ENCODE measurements around the gene SOHLH2.

The SOHLH2 gene, protein sequence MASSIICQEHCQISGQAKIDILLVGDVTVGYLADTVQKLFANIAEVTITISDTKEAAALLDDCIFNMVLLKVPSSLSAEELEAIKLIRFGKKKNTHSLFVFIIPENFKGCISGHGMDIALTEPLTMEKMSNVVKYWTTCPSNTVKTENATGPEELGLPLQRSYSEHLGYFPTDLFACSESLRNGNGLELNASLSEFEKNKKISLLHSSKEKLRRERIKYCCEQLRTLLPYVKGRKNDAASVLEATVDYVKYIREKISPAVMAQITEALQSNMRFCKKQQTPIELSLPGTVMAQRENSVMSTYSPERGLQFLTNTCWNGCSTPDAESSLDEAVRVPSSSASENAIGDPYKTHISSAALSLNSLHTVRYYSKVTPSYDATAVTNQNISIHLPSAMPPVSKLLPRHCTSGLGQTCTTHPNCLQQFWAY

DNA sequence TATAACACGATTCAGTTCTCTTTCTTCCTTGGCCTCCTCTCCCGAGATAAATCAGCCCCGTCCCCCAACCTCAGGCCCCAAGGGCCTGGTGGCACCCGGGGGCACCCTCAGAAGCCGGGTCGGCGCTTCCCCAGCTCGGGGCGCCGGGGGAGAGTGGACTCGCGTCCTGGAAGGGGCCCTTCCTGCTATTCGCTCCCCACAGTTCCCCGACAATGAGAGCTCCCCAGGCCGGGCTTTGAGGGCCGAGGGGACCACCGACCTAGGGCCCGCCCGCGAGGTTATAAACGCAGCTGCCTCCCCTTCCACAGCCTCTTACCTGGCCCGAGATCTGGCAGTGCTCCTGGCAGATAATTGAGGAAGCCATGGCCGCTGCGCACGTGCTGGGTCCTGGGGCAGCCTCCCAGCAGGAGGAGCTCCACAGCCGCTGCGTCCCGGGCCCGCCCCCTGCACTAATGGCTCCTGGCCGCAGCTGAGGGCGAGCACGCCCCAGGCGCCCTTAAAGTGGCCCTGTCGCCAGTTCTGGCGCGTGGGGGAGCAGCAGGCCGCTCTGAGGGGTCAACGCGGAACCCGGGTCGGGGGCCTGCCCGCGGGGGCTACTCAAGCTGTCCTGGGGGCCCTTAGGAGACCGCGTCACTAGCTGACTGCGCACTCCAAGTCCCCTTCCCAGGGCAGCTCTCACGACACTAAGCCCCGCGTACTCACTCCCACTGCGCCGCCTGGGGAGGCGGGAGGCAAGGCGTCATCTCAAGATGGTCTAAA is at the start of gene SOHLH2:
TSS of gene SOHLH2 (minus strand) at position 394 of the 759 bp plus-strand sequence. CDS start at position 364, 30 bp downstream.
- no peak for FAIRE-seq

DNA sequence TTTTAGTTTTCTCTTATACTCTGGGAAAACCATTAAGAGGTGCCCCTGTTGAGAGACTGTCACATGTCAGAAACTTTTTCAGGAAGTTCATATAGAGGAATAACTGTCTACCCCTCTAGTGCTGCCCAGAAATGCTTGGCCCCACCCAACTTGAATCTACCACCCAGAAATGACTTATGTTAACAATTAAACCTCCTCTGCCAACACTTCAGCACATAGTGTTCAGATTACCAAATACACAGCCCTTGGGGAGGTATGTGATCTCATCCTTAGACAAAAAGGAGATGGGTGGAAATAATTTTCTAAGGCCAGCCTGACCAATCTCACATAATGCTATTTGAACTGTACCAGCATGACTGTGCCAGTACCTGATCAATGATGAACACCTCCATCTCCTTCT is 47.6 kb upstream of the SOHLH2 start:
- FAIRE-seq (no peak), DNase-seq (ENCODE audit: insufficient read length, low spot score) (no peak)

More for the DNA sequence above, at the start of gene SOHLH2:
- DNase-seq (ENCODE audit: insufficient read length, low spot score), result no peak

DNA sequence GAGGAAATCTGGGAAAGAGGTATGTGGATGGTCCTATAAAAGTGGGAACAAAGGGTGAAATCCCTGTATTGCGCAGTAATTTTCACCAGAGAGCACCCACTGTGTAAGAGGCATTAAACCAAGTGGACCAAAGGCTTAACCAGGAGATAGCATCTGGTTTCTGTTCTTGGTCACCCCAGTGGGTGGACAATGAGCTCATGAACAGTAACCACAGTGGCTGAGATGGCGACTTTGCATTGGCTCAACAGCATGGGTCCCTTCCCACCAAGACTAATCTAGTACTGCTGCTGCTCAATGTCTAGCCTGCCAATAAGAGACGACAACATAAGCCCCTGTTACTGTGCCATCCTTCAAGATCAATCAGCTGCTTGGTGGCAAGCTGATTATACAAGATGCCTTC is 46.7 kb upstream of the SOHLH2 start:
- no peak for DNase-seq (ENCODE audit: insufficient read length, low spot score)
- no peak for FAIRE-seq

DNA sequence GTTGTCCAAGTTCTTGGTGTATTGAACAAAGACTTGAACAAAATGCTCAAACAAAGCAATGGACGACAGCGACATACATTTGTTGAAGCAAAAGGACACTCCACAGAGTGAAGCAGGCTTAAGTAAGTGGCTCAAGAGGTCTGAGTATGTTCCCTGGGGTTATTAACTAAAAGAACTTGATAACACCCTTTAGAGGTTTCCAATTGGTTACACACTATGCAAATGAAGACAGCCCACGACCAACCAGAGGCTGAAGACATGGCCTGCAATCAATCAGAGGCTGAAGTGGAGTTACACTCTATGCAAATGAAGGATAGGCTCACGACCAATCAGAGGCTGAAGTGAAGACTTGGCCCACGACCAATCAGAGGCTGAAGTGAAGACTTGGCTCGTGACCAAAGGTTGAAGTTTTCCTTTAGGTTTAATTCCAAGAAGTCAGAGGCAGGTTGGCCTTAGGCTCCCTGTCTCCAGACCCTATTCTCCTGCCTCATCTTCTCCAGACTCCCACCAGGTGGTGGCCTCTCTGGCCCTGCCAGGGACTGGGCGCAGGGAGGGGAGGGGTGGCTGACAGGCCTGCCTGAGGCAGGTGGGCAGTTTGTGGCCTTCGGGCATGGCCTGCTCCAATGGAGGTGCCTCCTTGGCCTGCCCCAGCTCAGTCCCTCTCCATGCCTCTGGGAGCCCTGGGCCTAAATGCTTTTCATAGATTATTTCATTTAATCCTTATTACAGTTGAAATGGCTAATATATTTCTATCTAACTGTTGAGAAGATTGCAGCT is 45.2 kb upstream of the SOHLH2 start:
- DNase-seq (ENCODE audit: insufficient read length, low spot score), result no peak
- no peak for FAIRE-seq

DNA sequence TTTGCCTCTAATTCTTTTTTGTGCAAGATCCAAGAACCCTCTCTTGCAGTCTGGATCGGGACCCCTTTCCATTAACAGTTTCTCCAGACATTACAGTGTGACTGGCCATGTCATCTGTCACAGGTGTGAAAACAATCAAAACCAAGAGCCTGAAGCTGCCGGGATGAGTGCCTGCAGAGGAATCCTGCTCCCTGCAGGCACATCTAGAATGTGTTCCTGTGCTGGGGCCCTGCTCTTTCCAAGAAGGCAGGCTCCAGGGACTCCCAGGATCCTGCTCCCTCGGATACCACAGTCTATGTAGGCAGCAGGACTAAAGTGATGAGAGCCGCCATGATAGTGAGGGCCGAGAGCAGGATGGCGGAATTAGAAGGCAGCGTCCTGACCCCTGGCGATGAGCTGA is 44.5 kb upstream of the SOHLH2 start:
- FAIRE-seq (no peak), DNase-seq (ENCODE audit: insufficient read length, low spot score) (no peak)

DNA sequence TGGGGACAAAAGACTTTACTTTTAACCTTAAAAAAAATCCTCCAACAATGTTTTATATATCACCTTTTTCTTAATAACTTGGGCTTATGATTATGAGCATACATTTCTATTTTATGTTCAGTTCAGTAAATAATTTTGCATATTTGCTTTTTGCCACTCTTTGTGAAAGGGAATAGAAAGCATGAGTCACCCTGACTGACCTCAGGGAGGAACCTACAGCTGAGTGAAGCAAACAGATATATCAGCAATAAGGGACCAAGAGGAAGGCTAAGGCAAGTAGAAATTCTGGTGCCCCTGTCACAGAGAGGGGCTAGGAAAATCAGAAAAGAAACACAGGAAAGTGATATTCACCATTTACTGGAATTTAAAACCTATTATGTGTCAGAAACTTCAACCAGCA is 37.2 kb upstream of the SOHLH2 start:
- FAIRE-seq, result no peak

DNA sequence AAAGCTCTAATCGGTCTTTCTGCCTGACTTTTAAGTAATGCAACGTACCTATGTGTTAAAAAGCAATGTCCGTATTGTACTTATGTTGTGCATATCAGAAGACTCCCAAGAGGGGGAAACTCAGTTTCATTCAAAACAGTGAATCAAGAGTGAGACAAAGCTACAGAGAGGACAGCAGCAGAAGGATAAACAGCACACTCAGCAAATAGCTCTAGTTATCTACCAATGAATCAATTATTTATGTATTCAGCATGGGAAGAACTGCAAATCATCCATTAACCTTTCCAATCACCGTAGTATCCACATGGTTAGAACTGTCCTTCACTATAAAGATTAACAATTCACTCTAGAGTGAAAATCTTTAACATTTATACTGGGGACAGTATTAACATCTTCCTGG is 36.7 kb upstream of the SOHLH2 start:
- no peak for DNase-seq (ENCODE audit: insufficient read length, low spot score)
- no peak for FAIRE-seq

More for the DNA sequence above, 37.2 kb upstream of the SOHLH2 start:
- DNase-seq (ENCODE audit: insufficient read length, low spot score), result no peak

DNA sequence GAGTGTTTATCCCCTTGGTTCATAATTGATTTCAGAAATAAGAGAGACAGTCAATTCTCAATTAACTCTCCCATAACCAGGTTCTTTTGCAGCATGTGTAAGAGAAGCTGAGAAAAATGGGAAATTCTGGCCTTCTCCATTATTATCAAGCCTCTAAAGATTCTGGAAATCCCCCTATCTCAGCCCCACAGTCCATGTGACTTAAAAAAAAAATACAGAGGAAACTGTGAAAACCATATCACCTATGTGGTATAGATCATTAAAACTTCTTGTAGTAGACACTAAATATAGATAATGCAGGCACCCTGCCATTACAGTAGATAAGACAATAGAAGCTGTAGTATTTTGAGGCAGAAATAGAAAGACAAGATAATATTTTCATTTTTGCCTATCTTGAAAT is 34.3 kb upstream of the SOHLH2 start:
- DNase-seq (ENCODE audit: insufficient read length, low spot score) (no peak), FAIRE-seq (no peak)

DNA sequence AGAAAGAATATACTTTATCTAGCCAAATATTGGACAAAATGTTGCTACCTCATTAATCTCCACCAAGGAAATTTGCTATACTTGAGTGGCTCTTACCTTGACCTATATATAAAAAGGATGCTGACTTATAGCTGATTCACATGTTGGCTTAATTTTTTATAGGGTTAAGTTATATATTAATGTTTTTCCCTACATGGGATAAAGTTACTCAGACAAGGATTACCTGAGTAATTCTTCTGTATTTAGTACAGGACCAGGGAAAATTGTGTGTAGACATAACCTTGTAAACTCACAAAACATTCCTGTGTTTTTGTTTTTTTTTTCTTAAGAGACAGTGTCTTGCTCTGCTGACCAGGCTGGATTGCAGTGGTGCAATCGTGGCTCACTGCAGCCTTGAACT is 30.6 kb upstream of the SOHLH2 start:
- no peak for FAIRE-seq

DNA sequence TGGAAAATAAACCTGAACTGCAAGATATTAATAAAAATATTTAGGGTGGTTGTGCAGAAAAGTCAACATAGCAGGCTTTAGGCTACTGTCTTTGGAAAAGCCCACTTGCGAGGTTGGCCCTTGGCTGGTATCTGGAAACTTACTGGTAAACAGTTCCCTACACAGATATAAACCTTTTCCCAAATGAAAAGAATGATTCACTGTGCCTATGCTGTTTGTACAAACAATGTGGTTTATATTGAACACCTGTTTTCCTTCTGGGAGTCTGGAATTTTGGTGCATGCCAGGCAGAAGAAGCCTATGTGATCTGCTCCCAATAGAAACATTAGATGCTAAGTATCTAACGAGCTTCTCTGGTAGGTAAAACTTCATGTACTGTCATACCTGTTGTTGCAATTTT is 29.7 kb upstream of the SOHLH2 start:
- DNase-seq (ENCODE audit: insufficient read length, low spot score), result no peak
- no peak for FAIRE-seq

More for the DNA sequence above, 30.6 kb upstream of the SOHLH2 start:
- no peak for DNase-seq (ENCODE audit: insufficient read length, low spot score)

DNA sequence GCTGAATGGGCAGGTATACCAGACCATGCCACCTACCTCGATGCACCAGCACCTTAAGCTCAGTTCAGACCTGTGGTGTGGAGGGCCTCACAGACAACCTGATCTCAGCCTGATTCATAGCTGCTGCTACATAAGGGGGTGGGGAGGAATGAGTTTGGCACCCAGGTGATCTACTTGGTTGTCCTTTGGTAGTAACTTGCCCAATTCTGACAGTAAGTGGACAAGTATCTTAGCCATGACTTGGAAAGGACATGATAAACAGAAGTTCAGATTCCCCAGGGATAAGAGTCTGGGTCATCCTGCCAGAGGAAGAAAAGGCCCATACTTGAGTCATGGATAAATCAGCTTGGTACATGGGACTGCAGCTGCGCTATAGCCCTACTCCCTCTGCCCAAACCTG is 28.4 kb upstream of the SOHLH2 start:
- no peak for DNase-seq (ENCODE audit: insufficient read length, low spot score)
- FAIRE-seq, result no peak

DNA sequence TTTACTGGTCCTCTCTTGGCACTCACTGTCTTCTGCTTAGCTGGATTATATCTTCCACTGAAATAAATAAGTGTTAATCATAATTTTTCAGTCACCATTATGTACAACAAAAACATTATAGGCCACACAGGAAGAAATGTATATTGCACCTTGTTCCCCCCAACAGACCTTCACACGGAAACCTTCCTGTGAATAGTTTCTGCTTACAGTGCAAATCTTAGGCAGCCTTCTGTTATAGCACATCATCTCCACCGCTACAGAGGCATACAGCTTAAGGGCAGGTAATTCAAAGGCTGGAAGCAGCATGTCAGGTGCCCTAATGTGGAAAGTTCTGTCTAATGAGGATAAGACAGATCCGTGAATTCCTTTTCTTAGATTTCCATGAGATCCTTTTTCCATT is 16.9 kb upstream of the SOHLH2 start:
- DNase-seq (ENCODE audit: insufficient read length, low spot score) (no peak), FAIRE-seq (no peak)

DNA sequence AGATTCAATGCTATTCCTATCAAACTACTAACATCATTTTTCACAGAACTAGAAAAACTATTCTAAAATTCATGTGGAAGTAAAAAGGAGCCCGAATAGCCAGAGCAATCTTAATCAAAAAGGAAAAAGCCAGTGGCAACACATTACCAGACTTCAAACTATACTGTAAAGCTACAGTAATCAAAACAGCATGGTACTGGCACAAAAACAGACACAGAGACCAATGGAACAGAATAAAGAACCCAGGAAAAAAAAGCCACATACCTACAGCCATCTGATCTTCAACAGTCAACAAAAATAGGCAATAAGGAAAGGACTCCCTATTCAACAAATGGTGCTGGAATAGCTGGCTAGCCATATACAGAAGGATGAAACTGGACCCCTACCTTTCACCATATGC is 10.4 kb upstream of the SOHLH2 start:
- no peak for FAIRE-seq
- no peak for DNase-seq (ENCODE audit: insufficient read length, low spot score)

DNA sequence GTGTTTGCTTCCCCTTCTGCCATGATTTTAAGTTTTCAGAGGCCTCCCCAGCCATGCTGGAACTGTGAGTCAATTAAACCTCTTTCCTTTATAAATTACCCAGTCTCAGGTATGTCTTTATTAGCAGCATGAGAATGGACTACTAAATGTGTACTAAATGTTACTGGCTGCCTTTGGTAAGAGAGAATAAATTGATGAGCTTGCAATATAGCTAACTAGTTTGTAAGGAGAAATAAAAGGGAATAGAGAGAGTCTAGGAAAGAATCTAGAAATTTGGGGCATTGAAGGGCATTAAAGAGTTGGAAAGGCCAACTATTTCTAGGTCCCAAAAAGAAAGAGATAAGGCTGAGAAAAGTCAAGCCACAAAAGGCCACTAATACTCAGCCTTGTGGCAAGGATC is 5.5 kb upstream of the SOHLH2 start:
- DNase-seq (ENCODE audit: insufficient read length, low spot score), result no peak
- FAIRE-seq, result no peak

DNA sequence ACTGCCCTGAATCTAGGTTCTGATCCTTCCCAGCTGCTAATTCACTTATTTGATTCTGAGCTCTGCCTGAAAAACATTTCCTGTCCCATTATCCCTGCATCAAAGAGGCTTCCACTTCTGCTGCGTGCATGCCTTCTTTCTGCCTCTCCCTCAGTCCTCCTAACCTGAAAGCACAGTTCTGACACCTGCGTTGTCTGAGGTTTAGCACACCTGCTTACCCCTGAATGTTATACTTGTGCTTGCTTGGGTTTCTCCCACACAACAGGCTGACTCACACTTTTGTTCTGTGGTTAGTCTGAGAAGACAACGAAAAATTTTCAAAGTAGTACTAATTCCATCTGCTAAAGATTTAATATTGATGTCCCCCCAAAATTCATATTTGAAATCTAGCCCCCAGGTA is 3.1 kb upstream of the SOHLH2 start:
- DNase-seq (ENCODE audit: insufficient read length, low spot score) (no peak), FAIRE-seq (no peak)

DNA sequence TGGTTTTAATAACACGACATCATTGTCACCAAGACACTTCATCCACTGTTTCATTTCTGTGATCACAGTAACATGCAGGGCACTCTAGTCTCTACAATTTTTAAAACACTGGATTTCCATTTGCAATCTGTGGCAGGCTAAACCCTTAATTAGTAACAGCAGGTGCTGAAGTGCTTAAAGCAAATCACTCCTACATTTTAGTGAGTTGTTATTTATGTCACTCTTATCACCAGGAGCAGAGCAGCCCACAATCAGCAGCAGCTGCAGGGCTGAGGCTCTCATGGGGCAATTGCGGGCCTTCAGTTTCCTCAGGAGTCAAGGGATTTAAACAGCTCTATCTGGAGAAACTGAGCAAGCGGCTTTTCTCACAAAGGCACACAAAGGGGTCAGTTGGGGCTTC is 1.6 kb downstream of the SOHLH2 start:
- DNase-seq (ENCODE audit: insufficient read length, low spot score) (no peak), FAIRE-seq (no peak)

DNA sequence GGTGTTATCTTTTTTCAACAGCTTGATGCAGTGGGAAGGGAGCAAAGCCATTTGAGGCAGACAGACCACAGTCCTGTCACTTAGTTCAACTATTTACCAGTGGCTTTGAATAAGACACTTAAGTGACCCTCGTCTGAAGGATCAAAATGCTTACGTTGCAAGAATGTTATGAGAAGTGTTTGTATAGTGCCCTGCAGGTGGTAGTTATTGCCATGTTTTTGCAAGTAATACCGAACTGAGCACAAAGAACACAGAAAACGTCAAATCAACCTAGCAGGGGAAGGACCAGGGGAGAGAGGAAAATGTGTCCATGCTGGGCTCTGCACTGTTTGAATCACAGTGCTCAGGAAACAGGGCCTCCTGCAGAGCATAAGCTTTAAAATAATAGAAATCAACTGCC is 2.8 kb downstream of the SOHLH2 start:
- FAIRE-seq (no peak), DNase-seq (ENCODE audit: insufficient read length, low spot score) (no peak)

DNA sequence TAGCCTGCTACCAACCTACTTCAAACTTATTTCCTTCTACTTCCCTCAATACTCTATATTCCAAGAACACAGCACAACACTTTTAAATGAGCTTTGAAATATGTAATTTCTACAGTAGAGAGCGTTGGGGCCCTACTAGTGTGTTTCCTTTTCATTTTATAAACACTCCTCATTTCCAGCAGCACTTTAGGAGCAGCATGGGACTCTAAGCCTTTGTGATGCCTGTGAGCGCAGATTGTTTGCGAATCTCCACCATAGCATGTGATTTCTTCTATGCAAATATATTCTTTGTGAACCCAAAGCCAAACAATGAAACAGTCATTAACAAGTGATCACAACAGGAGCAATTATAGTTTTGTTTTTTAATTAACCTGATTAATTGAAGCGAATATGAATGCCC is 3.6 kb downstream of the SOHLH2 start:
- no peak for FAIRE-seq

DNA sequence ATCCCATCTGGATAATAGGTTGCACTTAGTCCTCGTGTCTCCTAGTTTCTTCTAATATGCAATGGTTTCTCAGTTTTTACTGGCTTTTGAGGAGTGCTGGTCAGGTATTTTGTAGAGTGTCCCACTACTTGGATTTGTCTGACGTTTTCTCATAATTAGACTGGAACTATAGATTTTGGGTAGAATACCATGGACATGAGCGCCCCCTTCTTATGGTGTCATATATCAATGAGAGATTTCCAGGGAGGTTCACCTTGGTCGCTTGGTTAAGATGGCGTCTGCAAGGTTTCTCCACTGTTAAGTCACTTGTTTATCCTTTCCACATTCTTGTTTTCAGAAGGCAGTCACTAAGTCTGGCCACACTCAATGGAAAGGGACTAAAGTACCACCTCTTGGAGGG is 6.7 kb downstream of the SOHLH2 start:
- FAIRE-seq, result no peak
- no peak for DNase-seq (ENCODE audit: insufficient read length, low spot score)

More for the DNA sequence above, 3.6 kb downstream of the SOHLH2 start:
- DNase-seq (ENCODE audit: insufficient read length, low spot score), result no peak

DNA sequence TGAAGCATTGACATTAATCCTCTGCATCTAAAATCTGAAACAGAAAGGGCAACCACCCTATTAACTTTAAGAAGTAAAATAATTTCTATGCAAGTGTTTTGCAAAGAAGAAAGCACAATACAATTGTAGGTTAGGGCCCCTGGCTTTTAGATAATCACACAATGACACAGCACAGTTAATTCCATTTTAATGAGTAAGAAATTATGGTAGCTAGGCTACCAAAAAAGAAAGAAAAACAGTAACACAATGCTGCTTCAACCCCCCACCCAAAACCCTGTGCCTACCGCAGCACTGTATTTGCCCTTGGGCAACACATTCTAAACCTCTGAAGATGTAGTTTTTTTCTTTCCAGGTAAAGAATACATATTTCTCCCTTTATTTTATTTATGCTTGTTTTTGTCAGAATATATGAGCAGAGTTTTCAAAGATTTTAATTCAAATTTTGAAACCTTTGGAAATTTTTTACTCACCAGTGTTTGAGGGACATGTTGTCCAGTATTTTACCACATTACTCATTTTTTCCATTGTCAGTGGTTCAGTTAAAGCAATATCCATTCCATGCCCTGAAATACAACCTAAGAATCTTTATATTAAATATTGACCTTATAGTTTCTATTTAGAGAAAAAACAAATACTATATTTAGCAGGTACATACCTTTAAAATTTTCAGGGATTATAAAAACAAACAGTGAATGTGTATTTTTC is 21.1 kb downstream of the SOHLH2 start:
- DNase-seq (ENCODE audit: insufficient read length, low spot score) (no peak), FAIRE-seq (no peak)

DNA sequence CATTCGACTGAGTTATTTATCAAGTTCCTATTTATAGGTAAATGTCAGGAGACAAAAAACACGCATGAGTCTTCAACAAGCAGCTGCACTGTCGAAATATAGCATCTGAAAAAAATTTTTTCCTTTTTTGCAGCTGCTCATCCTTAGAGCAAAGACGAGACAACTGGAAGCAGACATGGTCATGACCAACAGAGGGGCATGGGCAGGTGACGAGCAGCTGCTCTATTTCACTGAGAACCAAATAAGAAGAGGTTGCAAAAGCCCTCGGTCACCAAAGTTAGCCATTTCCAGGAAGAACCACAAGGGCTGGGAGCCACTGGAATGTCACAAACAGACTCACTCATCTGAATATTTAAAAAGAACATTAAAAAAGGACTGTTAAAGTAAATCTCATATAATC is 22.2 kb downstream of the SOHLH2 start:
- no peak for FAIRE-seq
- DNase-seq (ENCODE audit: insufficient read length, low spot score), result no peak

All from GM19239 (cell line).